SK-N-MC (cell line): Measurements from ENCODE around the gene ZFAND3.

Experiments used
- DNase-seq: peaks from one replicate; pipeline ENCODE4 v3.0.0-alpha.2; 2011; ENCODE audit warnings: low read depth, low spot score
- H3K27ac ChIP-seq: fragments of 200-600 bp; sonication (generic); 2 replicates; pipeline ENCODE4 v1.5.1; 2016; ENCODE audit warnings: mixed run types
- H3K36me3 ChIP-seq: fragments of 200-600 bp; sonication (generic); 2 replicates; pipeline ENCODE4 v1.6.1; 2017; ENCODE audit warnings: antibody characterized with exemption, low read length, mixed read lengths; ENCODE audit not compliant: insufficient read depth
- H3K4me3 ChIP-seq: fragments of 200-600 bp; sonication (generic); 2 replicates; pipeline ENCODE4 v1.5.1; 2016
- H3K9ac ChIP-seq: fragments of 200-600 bp; sonication (generic); 2 replicates; pipeline ENCODE4 v1.8.0; 2017; ENCODE audit warnings: mixed run types, mixed read lengths; ENCODE audit not compliant: insufficient read length
- H3K9me3 ChIP-seq: fragments of 200-600 bp; sonication (generic); 2 replicates; pipeline ENCODE4 v1.6.1; 2017; ENCODE audit warnings: low read depth, mild to moderate bottlenecking, antibody characterized with exemption, low read length, moderate library complexity, mixed read lengths
- EZH2 ChIP-seq: fragments of 200-600 bp; sonication (generic); IDR thresholded peaks from one replicate; pipeline ENCODE4 v1.6.1; 2017; ENCODE audit warnings: antibody characterized with exemption
- FOXP2 ChIP-seq: optimal IDR thresholded peaks from 2 replicates; pipeline ENCODE3; 2011; ENCODE audit warnings: mild to moderate bottlenecking, moderate library complexity; ENCODE audit not compliant: insufficient read depth; ENCODE audit errors: extremely low read length, control extremely low read depth
- POLR2AphosphoS5 ChIP-seq: IDR thresholded peaks from 2 replicates; pipeline ENCODE4 v1.6.1; 2012; ENCODE audit warnings: mild to moderate bottlenecking, low read depth, low read length, borderline replicate concordance

Gene ZFAND3

DNA sequence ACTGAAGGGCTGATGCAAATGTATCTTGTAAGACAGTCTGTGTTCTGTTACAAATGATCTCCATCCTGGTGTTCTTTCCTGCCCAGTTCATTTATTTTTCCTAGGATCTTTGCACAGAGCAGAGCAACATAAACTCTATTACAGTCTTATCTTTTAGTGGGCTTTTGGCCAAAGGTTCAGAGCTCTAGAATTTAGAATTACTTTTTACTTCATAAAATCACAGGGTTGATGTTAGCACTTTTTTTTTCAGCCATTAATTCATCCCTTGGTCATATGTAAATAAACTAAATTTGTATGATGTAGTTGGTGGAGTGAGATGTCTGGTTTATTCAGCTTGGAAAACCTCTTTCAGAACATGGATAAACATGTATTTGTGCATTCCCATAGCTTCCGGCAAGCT, 181.9 kb downstream of the ZFAND3 start:
- H3K9me3 ChIP-seq = no peaks in the 10 kb centered on the region
- no peak overlapping the region for H3K9ac ChIP-seq
- no peak for TF ChIP-seq POLR2AphosphoS5
- TF ChIP-seq FOXP2 = no peak
- TF ChIP-seq EZH2 = no peak
- H3K36me3 ChIP-seq = no peaks in the 10 kb centered on the region
- no peak for DNase-seq
- no peak overlapping the region for H3K27ac ChIP-seq
- no peak overlapping the region for H3K4me3 ChIP-seq

DNA sequence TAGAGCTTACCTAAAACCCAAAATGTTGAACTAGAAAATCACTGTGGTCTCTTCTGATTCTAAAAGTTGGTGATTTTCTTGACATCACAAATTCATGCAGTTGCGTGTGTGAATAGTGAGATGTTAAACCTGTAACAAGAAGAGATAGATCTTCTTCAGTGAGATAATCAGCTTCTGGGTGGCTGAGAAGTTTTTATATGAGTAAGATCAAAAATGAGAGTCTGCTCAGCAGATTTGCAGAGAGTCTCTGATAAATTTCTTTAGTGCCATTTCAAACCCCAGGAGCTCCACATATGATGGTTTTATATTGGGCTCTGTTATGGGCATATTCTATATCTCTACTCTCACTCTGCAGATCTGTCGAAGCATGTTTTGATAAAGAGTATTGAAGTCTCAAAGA, 185.4 kb downstream of the ZFAND3 start:
- Histone ChIP-seq H3K27ac (no peak overlapping the region), H3K4me3 (no peak overlapping the region), H3K9me3 (no peaks in the 10 kb centered on the region), H3K9ac (no peak overlapping the region), H3K36me3 (no peaks in the 10 kb centered on the region)
- TF ChIP-seq EZH2 (no peak), FOXP2 (no peak), POLR2AphosphoS5 (no peak)
- no peak for DNase-seq

DNA sequence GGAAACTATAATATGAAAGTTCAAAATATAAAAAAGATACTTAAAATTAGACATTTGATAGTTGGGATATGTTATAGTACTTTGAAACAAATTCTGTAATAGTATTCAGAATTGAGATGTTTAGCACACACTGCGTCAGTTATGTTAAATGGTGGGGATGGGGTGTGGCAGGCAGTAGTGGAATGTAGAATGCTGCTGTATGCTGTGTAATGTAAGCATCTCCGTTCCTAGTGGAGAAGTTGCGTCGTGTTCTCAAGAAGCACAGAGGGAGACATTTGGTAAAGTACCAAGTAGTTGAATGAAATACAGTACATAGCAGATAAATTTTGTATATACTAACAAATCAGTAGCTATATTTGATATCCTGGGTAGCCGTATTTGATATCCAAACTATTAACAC, 192.4 kb downstream of the ZFAND3 start:
- no peak overlapping the region for H3K4me3 ChIP-seq
- no peak overlapping the region for H3K27ac ChIP-seq
- H3K36me3 ChIP-seq = 0 out of 2 replicates have a peak, but pooled peaks cover 4% of the 10 kb centered on the region
- H3K9ac ChIP-seq = no peak overlapping the region
- H3K9me3 ChIP-seq = no peaks in the 10 kb centered on the region; the same call in 1 of the 2 replicates
- DNase-seq = no peak
- TF ChIP-seq FOXP2 = no peak

DNA sequence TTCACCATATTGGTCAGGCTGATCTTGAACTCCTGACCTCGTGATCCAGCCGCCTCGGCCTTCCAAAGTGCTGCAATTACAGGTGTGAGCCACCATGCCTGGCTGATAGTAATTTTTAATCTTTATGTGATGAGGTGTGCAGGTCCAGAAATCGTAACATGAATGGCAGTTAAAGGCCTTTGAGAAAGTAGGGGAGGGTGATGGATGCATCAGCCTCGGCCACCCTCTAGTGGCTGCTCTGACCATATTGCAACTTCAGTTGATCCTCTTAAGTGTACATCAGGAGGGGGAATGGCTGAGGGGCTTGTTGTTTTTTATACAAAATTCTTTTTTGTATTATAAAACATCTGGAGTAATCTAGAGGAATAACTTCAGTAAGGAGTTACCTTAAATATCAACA, 193.0 kb downstream of the ZFAND3 start:
- no peak for DNase-seq
- H3K36me3 ChIP-seq = 0 out of 2 replicates have a peak, but pooled peaks cover 4% of the 10 kb centered on the region
- no peak for TF ChIP-seq FOXP2
- no peak for TF ChIP-seq POLR2AphosphoS5
- TF ChIP-seq EZH2 = no peak
- no peak overlapping the region for H3K9ac ChIP-seq
- no peak overlapping the region for H3K4me3 ChIP-seq
- no peaks in the 10 kb centered on the region; the same call in 1 of the 2 replicates for H3K9me3 ChIP-seq
- H3K27ac ChIP-seq = no peak overlapping the region

DNA sequence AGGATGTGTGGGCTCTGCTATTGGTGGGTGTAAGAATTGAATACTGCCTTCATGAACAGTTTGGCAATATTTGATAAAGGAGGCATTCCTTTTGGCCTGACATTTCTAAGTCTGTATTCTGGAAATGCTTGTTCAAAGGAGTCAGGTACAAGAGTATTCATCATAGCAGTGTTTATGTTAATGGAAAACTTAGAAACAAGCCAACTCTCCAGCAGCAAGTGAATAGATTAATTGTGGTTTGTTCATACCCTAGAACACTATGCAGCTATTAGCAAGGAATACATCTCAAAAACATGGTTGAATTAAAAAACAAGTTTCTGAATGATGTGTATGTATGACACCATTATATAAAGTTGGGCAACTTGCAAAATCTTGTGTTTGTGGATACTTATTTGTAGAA, 195.8 kb downstream of the ZFAND3 start:
- DNase-seq = no peak
- H3K36me3 ChIP-seq = 0 out of 2 replicates have a peak, but pooled peaks cover 4% of the 10 kb centered on the region
- no peaks in the 10 kb centered on the region; the same call in 1 of the 2 replicates for H3K9me3 ChIP-seq
- TF ChIP-seq POLR2AphosphoS5 (no peak), FOXP2 (no peak), EZH2 (no peak)
- no peak overlapping the region for H3K4me3 ChIP-seq
- H3K27ac ChIP-seq = no peak overlapping the region
- no peak overlapping the region for H3K9ac ChIP-seq

DNA sequence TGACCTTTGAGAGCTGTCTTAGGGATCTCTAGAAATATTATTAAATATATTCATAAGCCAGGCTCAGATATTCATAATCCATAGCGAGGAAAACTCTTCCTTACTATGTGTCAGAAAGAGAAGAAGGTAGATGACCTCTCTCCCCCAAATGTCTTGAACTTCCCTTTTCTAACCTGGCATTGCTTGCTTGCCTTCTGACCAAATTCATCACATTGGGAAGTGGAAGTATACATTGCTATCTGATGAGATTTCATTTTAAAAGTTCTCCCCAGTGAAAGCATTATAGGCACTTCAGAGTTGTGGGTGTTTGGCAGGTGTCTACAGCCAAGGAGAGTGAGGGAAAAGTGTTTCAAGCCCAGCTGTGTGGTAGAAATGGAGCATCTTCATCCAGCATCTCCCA, 197.3 kb downstream of the ZFAND3 start:
- TF ChIP-seq POLR2AphosphoS5 = no peak
- TF ChIP-seq FOXP2 = no peak
- TF ChIP-seq EZH2 = no peak
- DNase-seq = no peak
- no peak overlapping the region for H3K27ac ChIP-seq
- H3K9me3 ChIP-seq = no peaks in the 10 kb centered on the region
- H3K36me3 ChIP-seq = no peaks in the 10 kb centered on the region
- H3K4me3 ChIP-seq = no peak overlapping the region
- no peak overlapping the region for H3K9ac ChIP-seq

DNA sequence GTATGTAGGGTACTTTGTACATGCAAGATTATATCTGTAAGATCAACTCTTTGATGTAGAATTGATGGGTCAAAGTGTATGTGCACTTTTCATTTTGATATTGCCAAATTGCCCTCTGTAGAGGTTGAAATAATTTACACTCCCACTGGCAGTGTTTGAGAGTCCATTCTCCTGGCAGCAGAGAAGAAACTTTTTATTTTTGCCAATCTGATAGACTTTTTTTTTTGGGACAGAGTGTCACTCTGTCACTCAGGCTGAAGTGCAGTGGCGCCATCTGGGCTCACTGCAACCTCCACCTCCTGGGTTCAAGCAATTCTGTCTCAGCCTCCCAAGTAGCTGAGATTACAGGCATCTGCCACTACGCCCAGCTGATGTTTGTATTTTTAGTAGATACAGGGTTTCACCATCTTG, 199.2 kb downstream of the ZFAND3 start:
- Histone ChIP-seq H3K36me3 (no peaks in the 10 kb centered on the region), H3K4me3 (no peak overlapping the region), H3K9me3 (no peaks in the 10 kb centered on the region), H3K9ac (no peak overlapping the region), H3K27ac (no peak overlapping the region)
- no peak for DNase-seq
- TF ChIP-seq POLR2AphosphoS5 = no peak
- TF ChIP-seq FOXP2 = no peak
- TF ChIP-seq EZH2 = no peak

DNA sequence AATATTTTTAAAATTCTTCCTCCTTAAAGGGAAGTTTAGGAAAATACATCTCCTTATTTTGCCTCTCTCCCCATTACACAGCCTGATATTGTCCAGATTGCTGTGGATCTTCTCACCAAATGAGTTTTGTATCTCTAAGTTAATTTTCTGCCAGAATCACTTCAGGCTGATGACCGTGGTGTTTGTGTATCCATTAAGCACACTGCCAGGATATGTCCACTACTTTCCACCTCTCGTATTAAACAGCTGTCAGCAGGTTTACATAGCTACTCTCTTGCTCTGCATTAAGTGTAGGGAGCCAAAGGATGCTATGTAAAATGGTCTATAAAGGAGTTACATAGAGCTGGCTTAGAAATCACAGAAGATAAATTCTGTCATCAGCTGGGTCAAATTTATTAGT, 201.1 kb downstream of the ZFAND3 start:
- no peaks in the 10 kb centered on the region for H3K9me3 ChIP-seq
- H3K36me3 ChIP-seq = no peaks in the 10 kb centered on the region
- TF ChIP-seq FOXP2 = no peak
- no peak for TF ChIP-seq EZH2
- no peak for TF ChIP-seq POLR2AphosphoS5
- H3K9ac ChIP-seq = no peak overlapping the region
- DNase-seq = no peak
- no peak overlapping the region for H3K27ac ChIP-seq
- no peak overlapping the region for H3K4me3 ChIP-seq

DNA sequence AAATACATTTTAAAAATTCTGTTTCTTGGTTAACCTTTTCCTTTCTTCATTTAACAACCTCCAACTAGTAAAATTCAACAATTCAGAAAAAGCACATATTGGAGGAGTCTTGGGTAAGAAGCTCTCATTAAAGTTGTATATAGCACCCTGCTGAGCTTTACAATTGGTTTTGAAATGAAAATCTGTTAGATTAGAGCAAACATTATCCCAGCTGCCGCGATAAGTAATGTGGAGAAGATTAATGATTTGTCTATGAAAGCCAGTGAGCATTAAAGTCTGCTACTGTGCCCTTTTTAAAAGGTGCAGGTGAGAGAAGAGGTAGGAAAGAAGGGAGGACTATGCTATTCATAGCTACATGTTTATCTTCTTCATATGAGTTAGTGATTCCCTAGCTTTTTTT, 201.5 kb downstream of the ZFAND3 start:
- Histone ChIP-seq H3K9ac (no peak overlapping the region), H3K9me3 (no peaks in the 10 kb centered on the region), H3K4me3 (no peak overlapping the region), H3K36me3 (no peaks in the 10 kb centered on the region), H3K27ac (no peak overlapping the region)
- peak; percentile 48 for DNase-seq
- no peak for TF ChIP-seq EZH2
- TF ChIP-seq POLR2AphosphoS5 = no peak
- TF ChIP-seq FOXP2 = no peak
